Parathyroid adenoma (tissue), 2 donors: ENCODE data around the gene PIK3C2G.

Source experiments
- H2AFZ ChIP-seq: fragments of 300-600 bp; sonication (generic); one replicate; pipeline ENCODE4 v1.7.0; 2017; ENCODE audit warnings: antibody characterized with exemption, mild to moderate bottlenecking
- H3K27ac ChIP-seq: fragments of 300-600 bp; sonication (generic); one replicate; pipeline ENCODE4 v1.7.0; 2017
- H3K27me3 ChIP-seq: fragments of 300-600 bp; sonication (generic); one replicate; pipeline ENCODE4 v1.7.0; 2017; ENCODE audit warnings: low read length; ENCODE audit not compliant: control insufficient read depth, insufficient read depth
- H3K36me3 ChIP-seq: fragments of 300-600 bp; sonication (generic); one replicate; pipeline ENCODE4 v1.7.0; 2017; ENCODE audit warnings: low read length; ENCODE audit not compliant: control insufficient read depth, insufficient read depth
- H3K4me1 ChIP-seq: fragments of 300-600 bp; sonication (generic); one replicate; pipeline ENCODE4 v1.7.0; 2017; ENCODE audit warnings: control low read depth
- H3K4me2 ChIP-seq: fragments of 300-600 bp; sonication (generic); one replicate; pipeline ENCODE4 v1.7.0; 2017; ENCODE audit warnings: low read length
- H3K4me3 ChIP-seq: fragments of 300-600 bp; sonication (generic); one replicate; pipeline ENCODE4 v1.7.0; 2017; ENCODE audit warnings: low read depth, low read length
- H3K79me2 ChIP-seq: fragments of 300-600 bp; sonication (generic); one replicate; pipeline ENCODE4 v1.7.0; 2017; ENCODE audit warnings: control low read depth
- H3K9ac ChIP-seq: fragments of 300-600 bp; sonication (generic); one replicate; pipeline ENCODE4 v1.7.0; 2017; ENCODE audit warnings: mild to moderate bottlenecking
- H3K9me3 ChIP-seq: fragments of 300-600 bp; sonication (generic); one replicate; pipeline ENCODE4 v1.7.0; 2017; ENCODE audit warnings: low read length; ENCODE audit not compliant: control insufficient read depth
- TF ChIP-seq, protein P1 (sequence below): fragments of 300-600 bp; sonication (generic); IDR thresholded peaks from one replicate; pipeline ENCODE4 v1.7.0; 2017; ENCODE audit warnings: antibody characterized with exemption, mild to moderate bottlenecking
- donor health status: primary hyperparathyroidism.

PIK3C2G gene

DNA sequence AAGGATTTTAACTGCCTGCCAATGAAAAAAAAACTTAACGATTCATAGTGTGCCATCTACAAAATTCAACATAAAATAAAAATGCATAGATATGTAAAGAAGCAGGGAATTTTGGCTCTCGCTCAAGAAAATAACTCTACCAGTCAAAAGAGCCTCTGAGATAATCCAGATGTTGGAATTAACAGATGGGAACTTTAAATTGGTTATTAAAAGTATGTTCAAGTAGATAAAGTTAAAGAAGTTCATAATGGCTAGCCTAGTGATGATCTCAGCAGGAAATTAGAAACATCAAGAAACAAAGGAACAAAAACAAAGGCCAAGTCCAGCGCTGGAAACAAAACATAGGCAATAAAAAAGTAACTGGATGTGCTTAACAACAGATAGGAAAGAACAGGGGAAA lies 23.1 kb downstream of the PIK3C2G start:
- TF ChIP-seq, protein P1, sequence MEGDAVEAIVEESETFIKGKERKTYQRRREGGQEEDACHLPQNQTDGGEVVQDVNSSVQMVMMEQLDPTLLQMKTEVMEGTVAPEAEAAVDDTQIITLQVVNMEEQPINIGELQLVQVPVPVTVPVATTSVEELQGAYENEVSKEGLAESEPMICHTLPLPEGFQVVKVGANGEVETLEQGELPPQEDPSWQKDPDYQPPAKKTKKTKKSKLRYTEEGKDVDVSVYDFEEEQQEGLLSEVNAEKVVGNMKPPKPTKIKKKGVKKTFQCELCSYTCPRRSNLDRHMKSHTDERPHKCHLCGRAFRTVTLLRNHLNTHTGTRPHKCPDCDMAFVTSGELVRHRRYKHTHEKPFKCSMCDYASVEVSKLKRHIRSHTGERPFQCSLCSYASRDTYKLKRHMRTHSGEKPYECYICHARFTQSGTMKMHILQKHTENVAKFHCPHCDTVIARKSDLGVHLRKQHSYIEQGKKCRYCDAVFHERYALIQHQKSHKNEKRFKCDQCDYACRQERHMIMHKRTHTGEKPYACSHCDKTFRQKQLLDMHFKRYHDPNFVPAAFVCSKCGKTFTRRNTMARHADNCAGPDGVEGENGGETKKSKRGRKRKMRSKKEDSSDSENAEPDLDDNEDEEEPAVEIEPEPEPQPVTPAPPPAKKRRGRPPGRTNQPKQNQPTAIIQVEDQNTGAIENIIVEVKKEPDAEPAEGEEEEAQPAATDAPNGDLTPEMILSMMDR = no peak
- Histone ChIP-seq H3K9ac (no peak overlapping the region), H2AFZ (no peak overlapping the region), H3K36me3 (no peaks in the 10 kb centered on the region), H3K4me2 (no peak overlapping the region), H3K4me1 (no peaks in the 10 kb centered on the region), H3K27me3 (no peaks in the 10 kb centered on the region), H3K27ac (no peak overlapping the region), H3K4me3 (no peak overlapping the region), H3K9me3 (no peaks in the 10 kb centered on the region), H3K79me2 (no peaks in the 10 kb centered on the region)

DNA sequence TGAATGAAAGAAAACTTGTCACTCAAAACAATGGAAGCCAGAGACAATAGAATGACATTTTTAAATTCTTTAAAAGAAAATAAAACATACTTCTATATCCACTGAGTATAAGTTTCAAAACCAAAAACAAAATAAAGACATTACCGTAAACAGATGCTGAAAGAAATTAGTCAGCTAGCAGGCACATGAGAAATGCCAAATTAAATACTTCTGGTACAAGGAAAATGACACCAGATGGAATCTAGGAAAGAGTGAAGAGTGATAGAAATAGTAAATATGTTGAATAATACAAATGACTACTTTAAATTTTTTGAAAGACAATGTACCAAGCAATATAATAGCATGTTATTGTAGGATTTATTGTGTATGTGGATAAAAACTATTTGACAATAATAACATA lies 23.8 kb downstream of the PIK3C2G start:
- no peaks in the 10 kb centered on the region for H3K27me3 ChIP-seq
- no peak overlapping the region for H3K4me3 ChIP-seq
- no peak overlapping the region for H3K9ac ChIP-seq
- H3K4me2 ChIP-seq = no peak overlapping the region
- no peak overlapping the region for H2AFZ ChIP-seq
- H3K36me3 ChIP-seq = no peaks in the 10 kb centered on the region
- H3K4me1 ChIP-seq = no peaks in the 10 kb centered on the region
- H3K9me3 ChIP-seq = no peaks in the 10 kb centered on the region
- no peak overlapping the region for H3K27ac ChIP-seq
- no peaks in the 10 kb centered on the region for H3K79me2 ChIP-seq
- TF ChIP-seq, protein P1 = no peak

DNA sequence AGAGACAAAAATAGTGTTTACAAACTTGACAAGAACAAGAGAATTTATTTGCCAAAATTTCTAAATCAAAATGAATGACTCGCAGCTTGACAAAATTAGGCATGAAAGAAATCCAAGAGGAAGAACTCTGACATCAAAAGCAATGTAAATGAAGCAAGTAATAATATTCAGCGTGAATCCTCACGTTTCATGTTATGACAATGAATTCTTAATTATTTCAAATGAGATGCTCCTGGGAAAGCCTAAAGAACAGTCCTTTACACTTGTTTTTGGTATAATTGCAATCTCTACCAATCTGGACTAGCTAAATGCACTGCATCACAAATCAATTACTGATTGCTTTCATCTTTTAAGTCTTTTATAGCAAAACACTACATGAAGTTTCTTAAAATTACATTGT lies 29.1 kb downstream of the PIK3C2G start:
- H3K4me1 ChIP-seq = no peaks in the 10 kb centered on the region
- no peak overlapping the region for H3K4me3 ChIP-seq
- TF ChIP-seq, protein P1 = no peak
- H3K27me3 ChIP-seq = no peaks in the 10 kb centered on the region
- no peaks in the 10 kb centered on the region for H3K9me3 ChIP-seq
- no peak overlapping the region for H3K27ac ChIP-seq
- no peak overlapping the region for H2AFZ ChIP-seq
- H3K4me2 ChIP-seq = no peak overlapping the region
- no peak overlapping the region for H3K9ac ChIP-seq
- H3K36me3 ChIP-seq = no peaks in the 10 kb centered on the region
- H3K79me2 ChIP-seq = no peaks in the 10 kb centered on the region

DNA sequence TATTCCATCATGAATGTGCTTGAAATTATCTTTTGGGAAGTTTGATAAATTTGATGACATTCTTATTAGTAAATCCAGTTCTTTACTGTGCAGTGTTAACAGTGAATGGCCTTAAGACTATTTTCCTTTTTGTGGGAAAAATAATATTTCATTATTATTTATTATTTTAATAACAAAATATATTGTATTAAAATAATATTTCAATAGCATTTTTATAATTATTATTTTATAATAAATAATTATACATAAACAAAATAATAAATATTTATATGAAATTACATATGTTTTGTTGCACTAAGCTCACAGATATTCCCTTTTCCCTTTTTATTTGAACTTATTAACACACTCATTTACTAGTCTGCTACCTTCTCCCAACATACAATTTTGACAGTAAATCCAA lies 33.6 kb downstream of the PIK3C2G start:
- Histone ChIP-seq H3K9ac (no peak overlapping the region), H2AFZ (no peak overlapping the region), H3K79me2 (no peaks in the 10 kb centered on the region), H3K4me1 (no peaks in the 10 kb centered on the region), H3K4me3 (no peak overlapping the region), H3K27me3 (no peaks in the 10 kb centered on the region), H3K4me2 (no peak overlapping the region), H3K36me3 (no peaks in the 10 kb centered on the region), H3K9me3 (no peaks in the 10 kb centered on the region), H3K27ac (no peak overlapping the region)
- TF ChIP-seq, protein P1 = no peak

DNA sequence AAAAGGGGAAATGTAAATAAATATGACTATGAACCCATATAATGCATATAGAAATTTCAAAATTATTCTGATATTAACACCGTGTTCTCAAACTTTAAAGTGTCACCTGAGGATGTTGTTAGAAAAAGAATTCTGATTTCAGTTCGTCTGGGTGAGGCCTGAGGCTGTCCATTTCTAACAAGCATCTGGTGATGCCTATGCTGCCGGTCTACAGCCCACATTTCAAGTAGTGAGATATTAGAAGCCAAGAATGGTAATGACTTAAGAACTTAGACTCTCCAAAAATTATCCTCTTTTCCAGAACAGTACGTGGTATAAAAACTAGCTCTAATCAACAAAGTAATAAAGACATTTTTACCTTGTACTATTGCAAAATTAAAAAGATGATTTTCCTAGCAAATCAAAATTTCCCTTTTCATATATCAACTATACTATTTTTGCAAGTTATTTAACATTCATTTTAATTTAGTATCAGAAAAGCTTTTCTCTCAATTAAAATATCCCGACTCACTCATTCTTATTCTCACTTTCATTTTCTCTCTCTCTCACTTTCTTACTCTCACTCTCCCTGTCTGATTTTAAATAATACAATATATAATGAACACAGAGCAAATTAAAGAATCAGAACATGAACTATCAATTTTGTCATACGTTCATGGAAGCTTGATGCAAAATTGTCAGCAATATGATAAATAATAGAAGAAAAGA lies 35.0 kb downstream of the PIK3C2G start:
- H3K9ac ChIP-seq = no peak overlapping the region
- H3K4me1 ChIP-seq = no peaks in the 10 kb centered on the region
- no peak overlapping the region for H3K27ac ChIP-seq
- H3K79me2 ChIP-seq = no peaks in the 10 kb centered on the region
- no peak overlapping the region for H3K4me3 ChIP-seq
- TF ChIP-seq, protein P1 = no peak
- H3K36me3 ChIP-seq = no peaks in the 10 kb centered on the region
- H3K4me2 ChIP-seq = no peak overlapping the region
- no peak overlapping the region for H2AFZ ChIP-seq
- no peaks in the 10 kb centered on the region for H3K27me3 ChIP-seq
- H3K9me3 ChIP-seq = no peaks in the 10 kb centered on the region
